Measurements from ENCODE around the gene ADCY9.

ADCY9 gene

GRCh38 chr16:4123616-4124300 is 7.5 kb upstream of the ADCY9 start:
- no peak for DNase-seq (ENCODE audit: low read depth in 2 of 2)

DNA sequence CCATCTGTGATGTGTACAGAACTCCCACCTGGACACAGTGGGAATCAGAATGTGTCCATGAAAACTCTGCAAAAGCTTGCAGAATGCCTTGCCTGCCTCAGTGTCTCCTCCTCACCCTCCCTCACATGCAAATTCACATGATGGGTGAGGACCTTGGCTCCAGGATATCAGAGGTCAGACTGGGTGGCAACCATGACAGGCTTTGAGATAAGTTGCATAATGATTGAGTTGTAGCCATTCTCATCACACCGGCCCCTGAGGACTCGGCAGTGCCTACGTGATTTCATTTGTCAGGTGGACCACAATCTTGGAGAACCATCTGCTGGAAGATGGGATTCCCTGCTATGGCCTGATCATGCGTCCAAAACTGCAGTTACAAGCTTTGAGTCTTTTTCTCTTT is 3.9 kb upstream of the ADCY9 start:
- no peak for DNase-seq (ENCODE audit: low read depth in 2 of 2)

- no peak for DNase-seq (ENCODE audit: low read depth in 2 of 2)
Measured at GRCh38 chr16:4117250-4117578, 972 bp upstream of the ADCY9 start.

GRCh38 chr16:4115949-4116318 is 308 bp downstream of the ADCY9 start:
- no peak for DNase-seq (ENCODE audit: low read depth in 2 of 2)

DNA sequence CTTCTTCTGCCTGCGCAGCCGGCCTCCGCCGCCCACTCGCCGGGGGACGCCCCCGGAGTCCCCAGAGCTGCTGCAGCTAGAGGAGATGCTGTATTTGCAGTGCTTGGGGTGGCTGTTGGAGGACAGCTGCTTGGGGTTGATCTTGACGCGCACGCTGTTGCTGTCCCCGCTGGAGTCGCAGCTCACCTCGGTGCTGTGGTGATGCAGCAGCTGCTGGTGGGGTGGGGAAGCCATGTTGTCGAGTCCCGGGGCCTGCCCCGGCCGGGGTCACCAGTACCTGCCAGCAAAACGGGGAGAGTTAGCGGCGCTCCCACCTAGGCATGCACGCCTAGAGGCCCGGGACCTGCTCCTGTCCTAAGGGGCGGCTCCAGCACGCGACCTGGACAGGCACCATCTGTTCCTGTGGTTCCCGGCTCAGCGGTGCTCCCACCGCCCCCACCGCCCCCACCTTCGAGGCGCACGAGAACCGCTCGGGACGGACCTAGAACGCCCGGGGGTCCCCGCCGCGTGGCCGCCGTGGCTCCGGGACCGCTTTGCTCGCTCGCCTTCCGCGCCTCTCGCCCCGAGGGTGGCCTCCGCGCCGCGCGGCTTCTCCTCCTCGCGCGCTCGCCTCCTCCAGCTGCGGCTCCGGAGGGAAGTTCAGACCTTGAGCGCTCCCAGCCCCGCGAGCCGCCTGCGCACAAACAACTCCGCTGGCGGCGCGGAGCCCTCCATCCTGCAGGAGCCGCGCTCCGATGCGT is 863 bp downstream of the ADCY9 start:
- DNase-seq (ENCODE audit: low read depth in 2 of 2): peak; percentile 22 to 25

DNA sequence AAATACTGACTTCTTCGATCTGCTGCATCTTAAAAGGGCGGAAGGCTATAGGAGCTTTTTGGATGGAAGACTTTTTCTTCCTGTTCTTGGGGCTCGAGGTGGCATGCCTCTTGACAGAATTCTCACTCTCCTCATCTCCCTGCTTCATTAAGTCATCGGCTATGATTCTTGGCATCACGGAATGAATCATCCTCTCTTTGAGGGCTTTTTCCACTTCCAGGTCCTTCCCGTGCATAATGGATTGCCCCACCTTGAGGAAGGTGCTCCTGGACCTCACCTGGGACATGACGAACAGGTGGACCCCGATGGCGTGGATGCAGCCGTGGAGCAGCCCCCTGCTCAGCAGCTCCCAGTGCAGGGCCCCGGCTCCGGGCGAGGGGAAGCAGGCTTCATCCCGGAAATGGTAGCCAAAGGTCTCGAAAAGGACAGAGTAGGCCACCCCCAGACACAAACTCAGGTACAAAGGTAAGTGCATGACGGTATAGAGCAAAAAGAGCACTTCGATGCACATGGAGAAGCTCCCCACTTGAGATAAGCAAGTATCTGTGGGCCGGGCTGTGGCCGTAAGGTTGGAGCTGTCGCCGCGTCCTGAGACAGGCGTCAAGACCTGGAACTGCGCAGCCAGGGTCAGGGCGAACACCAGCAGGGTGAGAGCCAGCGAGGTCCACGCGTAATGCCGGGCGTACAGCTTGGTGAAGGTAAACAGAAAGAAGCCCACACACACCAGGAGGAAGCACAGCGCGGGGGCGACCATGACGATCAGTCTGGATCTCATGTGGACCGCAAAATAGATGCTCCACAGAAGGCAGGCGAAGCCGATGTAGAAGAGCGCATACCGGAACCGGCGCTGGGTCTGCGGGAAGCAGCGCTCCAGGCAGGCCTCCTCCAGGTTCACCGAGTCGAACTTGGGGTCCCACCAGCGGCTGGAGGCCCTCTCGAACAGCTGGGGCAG is 1.7 kb downstream of the ADCY9 start:
- DNase-seq (ENCODE audit: low read depth in 2 of 2): no peak

GRCh38 chr16:4113358-4114256 is 2.6 kb downstream of the ADCY9 start:
- DNase-seq (ENCODE audit: low read depth in 2 of 2): no peak

DNA sequence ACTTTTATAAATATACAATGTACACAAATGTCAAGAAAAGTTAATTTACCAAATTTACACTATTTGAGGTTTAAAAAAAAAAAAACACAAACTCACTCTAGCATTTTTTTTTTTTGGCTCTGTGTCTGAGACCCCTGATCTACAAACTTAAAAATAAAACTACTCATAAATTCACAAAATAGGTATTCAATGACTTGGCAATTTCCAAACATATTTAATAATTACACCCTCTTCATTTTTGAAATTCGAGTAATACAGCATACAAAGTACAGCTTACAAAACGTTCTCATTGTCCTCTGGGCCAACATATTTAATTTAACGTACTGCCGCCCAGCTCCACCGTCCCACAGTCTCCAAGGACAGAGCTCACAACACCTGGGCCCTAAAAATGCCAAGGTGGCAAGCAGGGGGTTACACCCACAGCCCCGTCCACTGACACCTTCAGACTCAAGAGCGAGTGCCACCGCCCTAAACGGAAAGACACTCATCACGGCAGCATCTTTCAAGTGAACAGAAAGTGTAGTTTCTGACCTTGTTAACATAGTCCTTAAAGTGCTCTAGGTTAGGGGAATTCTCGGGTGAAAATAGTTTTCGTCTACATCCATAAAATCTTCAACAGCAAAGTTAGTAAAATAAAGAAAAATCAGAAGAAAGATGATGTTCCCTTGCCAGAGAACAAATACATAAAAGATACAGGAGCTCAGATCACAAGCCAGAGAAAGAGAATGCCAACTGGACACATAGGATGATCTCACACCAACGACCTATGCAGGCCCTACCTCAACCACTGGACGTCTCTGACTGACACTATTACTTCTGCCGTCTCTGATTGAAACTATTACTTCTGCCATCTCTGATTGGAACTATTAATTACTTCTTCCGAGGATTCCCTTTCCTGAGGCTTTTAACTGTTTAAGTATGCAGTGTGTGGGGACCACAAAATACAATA is 4.2 kb downstream of the ADCY9 start:
- no peak for DNase-seq (ENCODE audit: low read depth in 2 of 2)

GRCh38 chr16:4110680-4111079 is 5.6 kb downstream of the ADCY9 start:
- DNase-seq (ENCODE audit: low read depth in 2 of 2): no peak

GRCh38 chr16:4110065-4110464 is 6.2 kb downstream of the ADCY9 start:
- DNase-seq (ENCODE audit: low read depth in 2 of 2): no peak

DNA sequence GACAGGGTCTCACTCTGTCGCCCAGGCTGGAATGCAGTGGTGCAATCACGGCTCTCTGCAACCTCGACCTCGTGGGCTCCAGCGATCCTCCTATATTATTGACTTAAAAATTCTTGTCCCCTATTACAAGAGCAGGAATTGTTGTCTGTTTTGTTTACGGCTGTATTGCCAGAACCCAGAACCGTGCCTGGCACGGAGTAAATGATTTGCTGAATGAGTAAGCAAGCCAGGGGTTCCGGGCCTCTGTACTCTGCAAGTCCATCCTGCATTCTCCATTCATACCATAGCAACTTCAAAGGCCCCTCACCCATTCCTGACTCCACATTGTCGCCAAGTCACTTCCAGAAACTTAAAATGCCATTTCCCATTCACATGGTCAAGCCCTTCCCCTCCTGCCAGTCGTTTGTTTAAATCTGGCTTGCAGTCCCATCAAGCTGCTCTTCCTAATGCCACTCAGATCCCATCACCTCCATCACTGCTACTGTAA is 6.9 kb downstream of the ADCY9 start:
- DNase-seq (ENCODE audit: low read depth in 2 of 2): no peak

DNA sequence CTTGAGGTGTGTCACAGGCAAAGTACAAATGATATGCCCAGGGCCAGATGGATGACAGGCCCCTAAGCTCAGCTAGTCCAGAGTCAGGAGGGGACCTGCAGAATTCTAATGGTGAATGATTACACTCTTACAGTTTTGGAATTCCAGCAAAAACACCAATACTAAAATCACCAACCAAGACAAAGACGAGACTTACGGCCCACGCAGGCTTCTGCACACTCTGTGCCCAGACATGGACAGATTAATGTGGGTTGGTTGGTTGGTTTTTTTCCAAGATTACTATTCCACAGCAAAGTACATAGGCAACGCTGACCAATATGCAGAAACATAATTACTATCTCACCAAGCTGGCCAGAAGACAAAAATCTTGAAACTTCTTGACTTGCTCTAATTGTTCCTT is 9.7 kb downstream of the ADCY9 start:
- no peak for DNase-seq (ENCODE audit: low read depth in 2 of 2)

GRCh38 chr16:4105848-4106247 is 10.4 kb downstream of the ADCY9 start:
- no peak for DNase-seq (ENCODE audit: low read depth in 2 of 2)

- no peak for DNase-seq (ENCODE audit: low read depth in 2 of 2)
Measured at GRCh38 chr16:4103745-4104144, 12.5 kb downstream of the ADCY9 start.

- no peak for DNase-seq (ENCODE audit: low read depth in 2 of 2)
Measured at GRCh38 chr16:4101421-4102219, 14.6 kb downstream of the ADCY9 start.

DNA sequence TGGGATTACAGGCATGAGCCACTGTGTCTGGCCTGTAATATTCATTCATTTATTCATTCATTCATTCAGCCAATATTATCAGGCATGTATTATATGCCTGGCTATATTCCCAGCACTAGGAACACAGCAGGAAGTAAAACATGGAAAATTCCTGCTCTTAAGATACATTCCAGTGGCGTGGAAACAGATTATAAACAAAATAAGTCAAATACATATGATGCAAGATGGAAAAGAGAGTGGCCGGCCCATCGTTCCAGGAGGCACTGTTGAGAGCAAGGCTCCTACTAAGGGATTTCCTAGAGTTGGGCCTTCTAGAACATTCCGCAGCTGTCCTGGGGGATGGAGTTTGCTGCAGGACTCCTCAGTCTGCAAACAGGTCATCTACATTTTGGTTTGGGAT is 17.7 kb downstream of the ADCY9 start:
- no peak for DNase-seq (ENCODE audit: low read depth in 2 of 2)

DNA sequence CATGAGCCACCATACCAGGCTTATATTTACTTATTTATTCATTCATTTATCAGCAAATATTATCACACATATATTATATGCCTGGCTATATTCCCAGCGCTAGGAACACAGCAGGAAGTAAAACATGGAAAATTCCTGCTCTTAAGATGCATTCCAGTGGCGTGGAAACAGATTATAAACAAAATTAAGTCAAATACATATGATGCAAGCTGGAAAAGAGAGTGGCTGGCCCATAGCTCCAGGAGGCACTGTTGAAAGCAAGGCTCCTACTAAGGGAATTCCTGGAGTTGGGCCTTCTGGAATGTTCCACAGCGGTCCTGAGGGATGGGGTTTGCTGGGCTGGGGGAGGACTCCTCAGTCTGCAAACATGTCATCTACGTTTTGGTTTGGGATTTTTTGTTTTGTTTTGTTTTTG is 18.4 kb downstream of the ADCY9 start:
- DNase-seq (ENCODE audit: low read depth in 2 of 2): peak; percentile 23 to 29

GRCh38 chr16:4096509-4096908 is 19.7 kb downstream of the ADCY9 start:
- DNase-seq (ENCODE audit: low read depth in 2 of 2): no peak

DNA sequence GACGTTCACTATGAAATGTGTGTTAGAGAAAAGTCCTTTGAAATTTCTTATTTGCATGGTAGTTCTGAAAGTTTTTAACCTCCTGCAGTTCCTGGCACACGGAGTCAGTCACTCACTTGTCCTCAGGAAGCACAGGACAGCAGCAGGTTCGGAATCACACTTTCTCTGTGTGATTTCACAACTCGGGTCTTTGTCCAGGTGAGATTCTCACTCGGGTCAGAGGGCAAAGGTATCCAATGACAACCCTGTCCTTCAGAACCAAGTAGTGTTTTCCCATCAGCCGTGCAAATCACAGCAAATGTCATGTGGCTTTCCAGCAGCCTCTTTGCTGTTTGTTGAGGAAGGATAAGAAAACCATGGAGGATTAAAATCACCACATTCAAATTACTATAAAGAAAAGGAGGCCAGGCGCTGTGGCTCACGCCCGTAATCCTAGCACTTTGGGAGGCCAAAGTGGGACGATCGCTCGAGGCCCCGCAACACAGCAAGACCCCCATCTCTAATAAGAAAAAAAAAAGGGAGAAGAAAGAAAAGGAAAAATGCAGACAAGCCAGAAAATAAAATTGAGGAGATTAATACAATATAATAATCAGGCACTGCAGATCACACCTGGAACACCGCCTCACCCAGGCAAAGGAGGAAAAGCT is 22.0 kb downstream of the ADCY9 start:
- DNase-seq (ENCODE audit: low read depth in 2 of 2): no peak
